Osteoblast (primary cell): ENCODE data around the gene HSPA1A. TPM values are rescaled to one million over a fixed set of nuclear protein-coding genes. Genes with fewer than 3 reads are reported as not detected.

ENCODE experiments used
- DNase-seq: peaks from one replicate; pipeline ENCODE4 v3.0.0; 2011; ENCODE audit warnings: low spot score, mixed read lengths; ENCODE audit not compliant: insufficient read length; ENCODE audit errors: missing footprints
- H2AFZ ChIP-seq: 2 replicates; pipeline ENCODE4 v1.6.0; 2011; ENCODE audit warnings: mild to moderate bottlenecking, low read length
- H3K27ac ChIP-seq: 2 replicates; pipeline ENCODE4 v1.5.1; 2011; ENCODE audit warnings: mild to moderate bottlenecking, low read depth, low read length, moderate library complexity
- H3K27me3 ChIP-seq: 2 replicates; pipeline ENCODE4 v1.6.0; 2012; ENCODE audit warnings: mild to moderate bottlenecking, control low read depth, inconsistent platforms, low read length, moderate library complexity; ENCODE audit not compliant: insufficient read depth
- H3K36me3 ChIP-seq: 2 replicates; pipeline ENCODE4 v1.5.1; 2011; ENCODE audit warnings: mild to moderate bottlenecking, low read length, control low read depth, moderate library complexity; ENCODE audit not compliant: insufficient read depth
- H3K4me1 ChIP-seq: 2 replicates; pipeline ENCODE4 v1.5.1; 2011; ENCODE audit warnings: mild to moderate bottlenecking, low read length, control low read depth, moderate library complexity; ENCODE audit not compliant: insufficient read depth
- H3K4me2 ChIP-seq: 2 replicates; pipeline ENCODE4 v1.6.0; 2011; ENCODE audit warnings: mild to moderate bottlenecking, low read length; ENCODE audit not compliant: insufficient read depth
- H3K4me3 ChIP-seq: fragments of 200-600 bp; sonication (generic); 3 replicates; pipeline ENCODE4 v1.5.1; 2012; ENCODE audit warnings: mild to moderate bottlenecking, low read length, inconsistent platforms; ENCODE audit not compliant: insufficient read depth
- H3K79me2 ChIP-seq: 2 replicates; pipeline ENCODE4 v1.6.0; 2012; ENCODE audit warnings: mild to moderate bottlenecking, low read length, control low read depth, inconsistent platforms; ENCODE audit not compliant: insufficient read depth
- H3K9me3 ChIP-seq: 2 replicates; pipeline ENCODE4 v1.5.1; 2011; ENCODE audit warnings: low read depth, low read length, control low read depth
- H4K20me1 ChIP-seq: 2 replicates; pipeline ENCODE4 v1.6.0; 2012; ENCODE audit warnings: mild to moderate bottlenecking, low read length, control low read depth; ENCODE audit not compliant: insufficient read depth
- total RNA-seq: library from RNA; depleted of rRNA; stranded (reverse); fragments of >200 nt; gene quantifications from 2 replicates; pipeline ENCODE4 v1.2.3, GENCODE V29; 2012
- TF ChIP-seq, protein P1 (sequence below): IDR thresholded peaks from 2 replicates; pipeline ENCODE4 v1.5.1; 2011; ENCODE audit warnings: mild to moderate bottlenecking, low read depth, low read length, moderate library complexity; ENCODE audit errors: extremely low read depth

HSPA1A gene
- total RNA-seq, 1 donor, result 36.9 TPM

DNA sequence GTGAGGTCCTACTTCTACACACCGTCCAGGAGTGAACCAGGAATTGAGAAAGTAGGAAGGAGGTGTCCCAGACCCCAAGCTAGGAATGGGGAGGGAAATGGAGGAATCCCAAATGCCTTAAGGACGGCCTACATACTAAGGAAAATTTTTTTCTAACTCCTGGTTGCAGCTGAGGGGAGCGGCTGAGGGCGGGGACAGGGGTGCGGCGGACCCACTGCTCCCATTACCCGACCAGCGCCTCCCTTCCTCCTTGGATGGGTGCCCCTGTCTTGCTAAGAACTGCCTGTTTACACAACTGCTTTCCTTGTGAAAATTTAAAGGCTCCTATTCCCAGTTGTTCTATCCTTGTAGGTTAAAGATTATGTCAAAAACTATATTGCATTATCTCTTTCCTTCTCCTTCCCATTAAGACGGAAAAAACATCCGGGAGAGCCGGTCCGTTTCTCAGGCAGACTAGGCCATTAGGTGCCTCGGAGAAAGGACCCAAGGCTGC lies 11.5 kb downstream of the HSPA1A start:
- Histone ChIP-seq H3K4me2 (peak overlapping the region; percentile 86), H3K27ac (peak overlapping the region; percentile 77), H3K36me3 (no peaks in the 10 kb centered on the region), H3K4me1 (peaks cover 22% of the 10 kb centered on the region), H3K4me3 (peak overlapping the region; percentile 77), H3K9me3 (no peaks in the 10 kb centered on the region), H3K79me2 (peaks cover 24% of the 10 kb centered on the region), H2AFZ (peak overlapping the region; percentile 68), H4K20me1 (peaks cover 7% of the 10 kb centered on the region), H3K27me3 (no peaks in the 10 kb centered on the region)
- DNase-seq, result peak; percentile 91
- TF ChIP-seq, protein P1, sequence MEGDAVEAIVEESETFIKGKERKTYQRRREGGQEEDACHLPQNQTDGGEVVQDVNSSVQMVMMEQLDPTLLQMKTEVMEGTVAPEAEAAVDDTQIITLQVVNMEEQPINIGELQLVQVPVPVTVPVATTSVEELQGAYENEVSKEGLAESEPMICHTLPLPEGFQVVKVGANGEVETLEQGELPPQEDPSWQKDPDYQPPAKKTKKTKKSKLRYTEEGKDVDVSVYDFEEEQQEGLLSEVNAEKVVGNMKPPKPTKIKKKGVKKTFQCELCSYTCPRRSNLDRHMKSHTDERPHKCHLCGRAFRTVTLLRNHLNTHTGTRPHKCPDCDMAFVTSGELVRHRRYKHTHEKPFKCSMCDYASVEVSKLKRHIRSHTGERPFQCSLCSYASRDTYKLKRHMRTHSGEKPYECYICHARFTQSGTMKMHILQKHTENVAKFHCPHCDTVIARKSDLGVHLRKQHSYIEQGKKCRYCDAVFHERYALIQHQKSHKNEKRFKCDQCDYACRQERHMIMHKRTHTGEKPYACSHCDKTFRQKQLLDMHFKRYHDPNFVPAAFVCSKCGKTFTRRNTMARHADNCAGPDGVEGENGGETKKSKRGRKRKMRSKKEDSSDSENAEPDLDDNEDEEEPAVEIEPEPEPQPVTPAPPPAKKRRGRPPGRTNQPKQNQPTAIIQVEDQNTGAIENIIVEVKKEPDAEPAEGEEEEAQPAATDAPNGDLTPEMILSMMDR, result no peak

DNA sequence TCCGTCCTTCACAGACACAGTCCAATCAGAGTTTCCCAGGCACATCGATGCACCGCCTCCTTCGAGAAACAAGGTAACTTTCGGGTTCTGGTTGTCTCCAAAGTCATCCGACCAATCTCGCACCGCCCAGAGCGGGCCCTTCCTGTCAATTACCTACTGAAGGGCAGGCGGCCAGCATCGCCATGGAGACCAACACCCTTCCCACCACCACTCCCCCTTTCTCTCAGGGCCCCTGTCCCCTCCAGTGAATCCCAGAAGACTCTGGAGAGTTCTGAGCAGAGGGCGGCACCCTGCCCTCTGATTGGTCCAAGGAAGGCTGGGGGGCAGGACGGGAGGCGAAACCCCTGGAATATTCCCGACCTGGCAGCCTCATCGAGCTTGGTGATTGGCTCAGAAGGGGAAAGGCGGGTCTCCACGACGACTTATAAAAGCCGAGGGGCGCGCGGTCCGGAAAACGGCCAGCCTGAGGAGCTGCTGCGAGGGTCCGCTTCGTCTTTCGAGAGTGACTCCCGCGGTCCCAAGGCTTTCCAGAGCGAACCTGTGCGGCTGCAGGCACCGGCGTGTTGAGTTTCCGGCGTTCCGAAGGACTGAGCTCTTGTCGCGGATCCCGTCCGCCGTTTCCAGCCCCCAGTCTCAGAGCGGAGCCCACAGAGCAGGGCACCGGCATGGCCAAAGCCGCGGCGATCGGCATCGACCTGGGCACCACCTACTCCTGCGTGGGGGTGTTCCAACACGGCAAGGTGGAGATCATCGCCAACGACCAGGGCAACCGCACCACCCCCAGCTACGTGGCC lies 12.1 kb downstream of the HSPA1A start, which contains the start of gene HSPA1B:
Gene HSPA1B, plus strand, starts transcription at position 453 of the 794 bp plus-strand sequence. Its CDS starts 213 bp downstream, at position 666.
- TF ChIP-seq, protein P1, result no peak
- H3K4me1 ChIP-seq, result peaks cover 19% of the 10 kb centered on the region
- no peaks in the 10 kb centered on the region for H3K27me3 ChIP-seq
- H3K4me2 ChIP-seq, result peak within 1 kb of the TSS; percentile 86
- no peaks in the 10 kb centered on the region for H3K9me3 ChIP-seq
- peak within 1 kb of the TSS; percentile 77 for H3K27ac ChIP-seq
- DNase-seq, result peak; percentile 99
- H3K79me2 ChIP-seq, result peaks cover 24% of the 10 kb centered on the region
- no peaks in the 10 kb centered on the region for H3K36me3 ChIP-seq
- H3K4me3 ChIP-seq, result peak within 1 kb of the TSS; percentile 77
- H2AFZ ChIP-seq, result peak within 1 kb of the TSS; percentile 68
- peaks cover 7% of the 10 kb centered on the region for H4K20me1 ChIP-seq

DNA sequence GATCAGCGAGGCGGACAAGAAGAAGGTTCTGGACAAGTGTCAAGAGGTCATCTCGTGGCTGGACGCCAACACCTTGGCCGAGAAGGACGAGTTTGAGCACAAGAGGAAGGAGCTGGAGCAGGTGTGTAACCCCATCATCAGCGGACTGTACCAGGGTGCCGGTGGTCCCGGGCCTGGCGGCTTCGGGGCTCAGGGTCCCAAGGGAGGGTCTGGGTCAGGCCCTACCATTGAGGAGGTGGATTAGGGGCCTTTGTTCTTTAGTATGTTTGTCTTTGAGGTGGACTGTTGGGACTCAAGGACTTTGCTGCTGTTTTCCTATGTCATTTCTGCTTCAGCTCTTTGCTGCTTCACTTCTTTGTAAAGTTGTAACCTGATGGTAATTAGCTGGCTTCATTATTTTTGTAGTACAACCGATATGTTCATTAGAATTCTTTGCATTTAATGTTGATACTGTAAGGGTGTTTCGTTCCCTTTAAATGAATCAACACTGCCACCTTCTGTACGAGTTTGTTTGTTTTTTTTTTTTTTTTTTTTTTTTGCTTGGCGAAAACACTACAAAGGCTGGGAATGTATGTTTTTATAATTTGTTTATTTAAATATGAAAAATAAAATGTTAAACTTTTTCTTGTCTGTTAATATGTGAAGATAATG lies 14.4 kb downstream of the HSPA1A start:
- H3K4me3 ChIP-seq, result peak overlapping the region; percentile 80
- peak overlapping the region; percentile 47 for H2AFZ ChIP-seq
- peaks cover 7% of the 10 kb centered on the region for H4K20me1 ChIP-seq
- H3K27me3 ChIP-seq, result no peaks in the 10 kb centered on the region
- H3K4me2 ChIP-seq, result peak overlapping the region; percentile 98
- DNase-seq, result peak; percentile 88
- H3K4me1 ChIP-seq, result peaks cover 17% of the 10 kb centered on the region
- H3K36me3 ChIP-seq, result no peaks in the 10 kb centered on the region
- no peaks in the 10 kb centered on the region for H3K9me3 ChIP-seq
- TF ChIP-seq, protein P1, result peak; percentile 44
- peaks cover 30% of the 10 kb centered on the region for H3K79me2 ChIP-seq
- H3K27ac ChIP-seq, result peak overlapping the region; percentile 48
